HEK293T (cell line): ENCODE data around the gene BOLL.

Experiments
- CTCF ChIA-PET: fragments of 350-600 bp; formaldehyde crosslinking; extraction: SDS; loops from one replicate; lab custom pipeline; 2021; ENCODE audit warnings: antibody characterized with exemption, inconsistent platforms; lab: Yijun Ruan, JAX
- POLR2A ChIA-PET: fragments of 350-600 bp; formaldehyde crosslinking; extraction: SDS; loops from one replicate; lab custom pipeline; 2020; ENCODE audit warnings: antibody characterized with exemption, inconsistent platforms; lab: Yijun Ruan, JAX
- DNase-seq: peaks from one replicate; pipeline ENCODE4 v3.0.0; 2012; ENCODE audit warnings: mixed read lengths; ENCODE audit errors: extremely low spot score
- ARNT ChIP-seq: fragments of 450-650 bp; IDR thresholded peaks from 2 replicates; pipeline ENCODE4 v1.6.1; 2017; ENCODE audit warnings: mild to moderate bottlenecking
- BHLHE40 ChIP-seq: fragments of 450-650 bp; IDR thresholded peaks from 2 replicates; pipeline ENCODE4 v1.6.1; 2016; ENCODE audit warnings: mild to moderate bottlenecking, moderate library complexity, borderline replicate concordance
- CTBP1 ChIP-seq: fragments of 450-650 bp; IDR thresholded peaks from 2 replicates; pipeline ENCODE4 v1.6.1; 2016; ENCODE audit warnings: borderline replicate concordance
- ELF4 ChIP-seq: fragments of 450-650 bp; IDR thresholded peaks from 2 replicates; pipeline ENCODE4 v1.6.1; 2017; ENCODE audit warnings: antibody characterized with exemption
- FOXA1 ChIP-seq: fragments of 450-650 bp; IDR thresholded peaks from 2 replicates; pipeline ENCODE4 v1.6.1; 2016; ENCODE audit warnings: mild to moderate bottlenecking
- FOXK2 ChIP-seq: fragments of 450-650 bp; IDR thresholded peaks from 2 replicates; pipeline ENCODE4 v1.6.1; 2016; ENCODE audit warnings: mild to moderate bottlenecking
- FOXM1 ChIP-seq: fragments of 450-650 bp; IDR thresholded peaks from 2 replicates; pipeline ENCODE4 v1.6.1; 2017; ENCODE audit warnings: mild to moderate bottlenecking, borderline replicate concordance
- HDGF ChIP-seq: fragments of 450-650 bp; IDR thresholded peaks from 2 replicates; pipeline ENCODE4 v1.6.1; 2017; ENCODE audit warnings: antibody characterized with exemption, borderline replicate concordance
- L3MBTL2 ChIP-seq: fragments of 450-650 bp; conservative IDR thresholded peaks from 2 replicates; pipeline ENCODE4 v1.6.1; 2016; ENCODE audit warnings: mild to moderate bottlenecking
- LEF1 ChIP-seq: fragments of 450-650 bp; IDR thresholded peaks from 2 replicates; pipeline ENCODE4 v1.6.1; 2017; ENCODE audit warnings: mild to moderate bottlenecking, borderline replicate concordance
- NFRKB ChIP-seq: fragments of 450-650 bp; IDR thresholded peaks from 2 replicates; pipeline ENCODE4 v1.6.1; 2016; ENCODE audit warnings: mild to moderate bottlenecking, moderate library complexity
- SP1 ChIP-seq: fragments of 450-650 bp; IDR thresholded peaks from 2 replicates; pipeline ENCODE4 v1.6.1; 2017
- SUZ12 ChIP-seq: fragments of 450-650 bp; IDR thresholded peaks from 2 replicates; pipeline ENCODE4 v1.6.1; 2016; ENCODE audit warnings: mild to moderate bottlenecking
- TARDBP ChIP-seq: fragments of 450-650 bp; IDR thresholded peaks from 2 replicates; pipeline ENCODE4 v1.6.1; 2016
- ZNF384 ChIP-seq: fragments of 450-650 bp; IDR thresholded peaks from 2 replicates; pipeline ENCODE4 v1.6.1; 2016
- TF ChIP-seq, protein P1 (sequence below): fragments of 450-650 bp; IDR thresholded peaks from 2 replicates; pipeline ENCODE4 v1.6.1; 2016

BOLL gene

DNA sequence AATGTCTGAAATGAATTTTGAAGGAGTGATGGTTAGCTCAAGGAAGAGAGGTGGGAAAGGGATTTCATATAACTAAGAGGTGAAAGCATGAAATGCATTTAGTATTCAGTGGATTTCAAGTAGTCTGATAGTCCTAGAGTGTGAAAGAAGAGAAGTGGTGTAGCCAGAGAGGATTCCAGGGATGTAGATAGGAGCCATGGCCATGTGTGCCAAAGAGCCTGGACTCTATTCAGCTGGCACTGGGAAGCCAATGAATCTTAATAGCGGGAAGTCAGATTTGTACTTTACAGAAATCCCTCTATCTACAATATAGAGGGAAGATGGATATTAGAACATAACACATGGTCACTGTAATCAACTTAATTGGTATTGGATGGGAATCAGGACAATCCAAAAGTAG lies 8.3 kb upstream of the BOLL start:
- DNase-seq, result no peak
- ChIA-PET POLR2A (no interaction called here), CTCF (no interaction called here)
- no peak for TF ChIP-seq ZNF384
- TF ChIP-seq, protein P1, sequence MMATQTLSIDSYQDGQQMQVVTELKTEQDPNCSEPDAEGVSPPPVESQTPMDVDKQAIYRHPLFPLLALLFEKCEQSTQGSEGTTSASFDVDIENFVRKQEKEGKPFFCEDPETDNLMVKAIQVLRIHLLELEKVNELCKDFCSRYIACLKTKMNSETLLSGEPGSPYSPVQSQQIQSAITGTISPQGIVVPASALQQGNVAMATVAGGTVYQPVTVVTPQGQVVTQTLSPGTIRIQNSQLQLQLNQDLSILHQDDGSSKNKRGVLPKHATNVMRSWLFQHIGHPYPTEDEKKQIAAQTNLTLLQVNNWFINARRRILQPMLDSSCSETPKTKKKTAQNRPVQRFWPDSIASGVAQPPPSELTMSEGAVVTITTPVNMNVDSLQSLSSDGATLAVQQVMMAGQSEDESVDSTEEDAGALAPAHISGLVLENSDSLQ, result no peak
- no peak for TF ChIP-seq SP1
- no peak for TF ChIP-seq FOXK2
- TF ChIP-seq ARNT, result no peak
- no peak for TF ChIP-seq L3MBTL2
- no peak for TF ChIP-seq CTBP1
- TF ChIP-seq NFRKB, result no peak
- TF ChIP-seq HDGF, result no peak
- TF ChIP-seq LEF1, result no peak
- no peak for TF ChIP-seq BHLHE40

DNA sequence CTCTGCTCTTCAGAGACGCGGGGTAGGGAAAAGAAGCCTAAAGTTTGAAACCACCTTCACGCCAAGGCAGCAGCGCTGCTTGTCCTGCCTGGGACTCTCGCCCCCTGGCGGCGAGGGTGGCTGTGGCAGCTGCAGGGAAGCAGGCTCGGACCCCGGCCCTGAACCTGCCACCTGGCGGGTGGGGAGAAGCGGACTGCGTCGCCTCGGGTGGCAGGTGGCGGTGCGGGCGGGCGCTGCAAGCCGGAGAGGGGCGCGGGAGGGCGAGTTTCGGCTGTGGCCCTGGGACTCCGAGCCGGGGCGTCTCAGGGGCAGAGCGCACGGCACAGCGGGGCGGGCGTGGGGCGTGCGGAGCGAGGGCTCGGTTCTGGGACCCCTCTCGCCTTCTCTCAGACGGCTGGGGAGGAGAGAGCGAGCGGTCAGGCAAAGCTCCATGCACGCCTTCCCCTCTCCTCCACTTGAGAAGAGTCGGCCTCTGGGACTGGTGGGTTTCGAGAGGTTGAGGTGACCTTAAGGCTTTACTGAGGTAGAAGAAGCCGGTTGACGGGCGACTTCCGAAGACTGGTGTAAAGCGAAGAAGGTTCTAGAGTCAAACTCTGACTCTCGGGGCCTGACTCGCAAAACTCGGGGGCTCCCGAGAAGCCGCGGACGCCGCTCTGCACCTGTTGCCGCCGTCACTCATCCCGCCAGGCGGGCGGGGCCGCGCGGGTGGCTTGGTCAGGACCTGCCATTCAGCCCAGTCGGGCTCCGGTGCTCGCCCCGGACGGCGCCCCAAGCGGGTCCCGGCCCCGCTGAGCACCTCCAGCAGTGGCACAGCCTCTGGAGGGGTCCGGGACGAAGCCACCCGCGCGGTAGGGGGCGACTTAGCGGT lies 1.1 kb upstream of the BOLL start:
- no peak for TF ChIP-seq FOXA1
- no peak for TF ChIP-seq L3MBTL2
- DNase-seq, result no peak
- CTCF ChIA-PET, result no interaction called here
- POLR2A ChIA-PET, result no interaction called here

DNA sequence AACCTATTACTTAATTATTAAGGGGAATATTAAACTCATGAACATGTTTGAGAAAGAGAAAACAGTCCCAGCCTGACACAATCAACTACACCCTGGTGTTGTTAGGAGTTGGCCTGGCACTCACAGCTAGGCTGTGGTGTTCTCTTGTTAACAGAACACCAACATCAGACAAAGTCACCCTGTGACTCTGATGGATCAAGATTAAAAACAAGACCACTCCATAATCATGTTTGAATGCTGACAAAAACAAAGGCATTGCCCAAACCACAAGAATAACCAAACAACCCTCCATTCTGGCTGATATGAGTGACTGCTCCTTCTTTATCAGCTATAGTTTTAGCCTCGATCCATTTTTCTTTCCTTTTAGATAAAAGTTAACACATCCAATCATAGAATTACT lies 3.0 kb downstream of the BOLL start:
- POLR2A ChIA-PET, result no interaction called here
- TF ChIP-seq FOXM1, result no peak
- no peak for TF ChIP-seq BHLHE40
- TF ChIP-seq ELF4, result no peak
- no peak for TF ChIP-seq ARNT
- no peak for TF ChIP-seq L3MBTL2
- TF ChIP-seq NFRKB, result no peak
- no peak for TF ChIP-seq FOXK2
- no peak for TF ChIP-seq SUZ12
- TF ChIP-seq LEF1, result no peak
- TF ChIP-seq, protein P1, result no peak
- no peak for TF ChIP-seq FOXA1
- TF ChIP-seq SP1, result no peak
- TF ChIP-seq CTBP1, result no peak
- no peak for DNase-seq
- CTCF ChIA-PET, result no interaction called here

DNA sequence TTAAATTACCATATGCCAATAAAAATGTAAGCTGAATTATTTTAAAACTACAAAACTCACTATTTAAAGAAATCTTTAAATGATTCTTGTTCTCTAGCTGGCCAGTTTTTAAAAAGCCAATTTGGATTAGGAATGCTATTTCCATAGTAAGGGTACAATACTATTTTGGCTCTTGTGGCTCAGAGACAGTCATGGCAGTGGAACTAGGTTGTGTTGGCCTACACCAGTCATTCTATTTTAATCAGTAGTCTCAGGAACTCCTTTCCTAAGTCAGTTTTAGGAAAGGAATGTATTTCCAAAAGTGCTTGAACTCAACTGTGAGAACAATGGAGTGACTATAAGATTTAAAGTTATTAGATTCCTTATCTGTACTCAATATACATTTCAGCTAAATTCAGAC lies 5.9 kb downstream of the BOLL start:
- no peak for DNase-seq
- ChIA-PET POLR2A (no interaction called here), CTCF (no interaction called here)
- TF ChIP-seq ZNF384 (no peak), SUZ12 (no peak), LEF1 (no peak), ELF4 (no peak), BHLHE40 (no peak)
- TF ChIP-seq, protein P1, result no peak

DNA sequence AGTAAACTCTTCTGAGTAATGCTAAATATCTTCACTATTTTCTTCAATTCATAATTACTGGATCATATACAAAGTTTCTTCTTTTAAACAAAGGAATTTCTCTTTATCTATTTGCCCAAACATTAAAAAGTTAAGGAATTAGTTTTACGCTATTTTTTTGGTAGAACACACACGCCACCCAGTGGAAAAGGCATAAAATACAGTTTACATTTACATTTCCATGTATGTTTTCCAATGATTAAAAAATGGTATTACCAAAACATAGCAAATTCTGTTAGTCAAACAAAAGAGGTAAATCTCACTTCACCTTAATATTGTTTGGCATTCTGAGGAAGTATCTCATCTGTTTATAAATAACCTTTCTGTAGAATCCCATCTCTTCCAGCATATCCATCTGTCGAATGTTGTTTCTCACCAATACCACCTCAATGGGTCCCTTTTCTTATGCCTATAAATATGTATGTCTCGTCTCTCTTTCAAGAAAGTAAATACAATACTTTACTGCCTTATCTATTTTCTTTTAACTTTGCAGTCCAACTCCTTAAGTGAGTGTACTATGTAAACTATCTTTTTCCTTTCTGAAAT lies 7.2 kb downstream of the BOLL start:
- no peak for DNase-seq
- TF ChIP-seq HDGF, result no peak
- TF ChIP-seq CTBP1, result no peak
- TF ChIP-seq TARDBP, result no peak
- no peak for TF ChIP-seq ELF4
- no peak for TF ChIP-seq BHLHE40
- TF ChIP-seq, protein P1, result no peak
- TF ChIP-seq L3MBTL2, result no peak
- TF ChIP-seq SP1, result no peak
- TF ChIP-seq FOXA1, result no peak
- TF ChIP-seq FOXK2, result no peak
- TF ChIP-seq LEF1, result no peak
- no peak for TF ChIP-seq FOXM1
- TF ChIP-seq ZNF384, result no peak
- no peak for TF ChIP-seq SUZ12
- TF ChIP-seq ARNT, result no peak
- ChIA-PET CTCF (interaction anchor here (0.6 to 0.7 kb wide), 2 partner anchors 836 to 1477 kb away, joined by 3 read pairs; no protein-coding TSS in a partner anchor), POLR2A (no interaction called here)

DNA sequence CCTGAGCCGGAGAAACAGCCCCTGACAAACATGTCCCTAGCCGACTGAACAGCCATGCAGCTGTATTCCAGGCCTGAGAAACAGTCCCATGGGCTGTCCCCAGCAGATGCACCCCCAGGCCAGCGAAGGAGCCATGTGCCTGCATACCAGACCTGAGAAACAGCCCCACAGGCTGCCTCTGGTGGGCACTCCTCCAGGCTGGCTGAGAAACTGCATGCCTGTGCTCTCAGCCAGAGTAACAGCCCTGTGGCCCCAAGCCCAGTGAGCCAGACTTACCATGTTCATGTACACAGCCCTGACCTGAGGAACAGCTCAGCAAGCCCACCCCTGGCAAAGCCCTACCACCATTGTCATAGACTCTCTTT lies 24.8 kb downstream of the BOLL start:
- POLR2A ChIA-PET, result no interaction called here
- CTCF ChIA-PET, result interaction anchor here (0.6 kb wide), 1 partner anchor 53 kb away, joined by 3 read pairs; no protein-coding TSS in a partner anchor
- no peak for TF ChIP-seq FOXM1
- TF ChIP-seq ZNF384, result no peak
- TF ChIP-seq LEF1, result no peak
- TF ChIP-seq, protein P1, result no peak
- no peak for TF ChIP-seq BHLHE40
- TF ChIP-seq L3MBTL2, result no peak
- no peak for TF ChIP-seq SUZ12
- no peak for TF ChIP-seq ELF4
- no peak for TF ChIP-seq ARNT
- TF ChIP-seq FOXK2, result no peak
- no peak for TF ChIP-seq FOXA1
- TF ChIP-seq SP1, result no peak
- TF ChIP-seq CTBP1, result no peak
- no peak for TF ChIP-seq NFRKB
- no peak for TF ChIP-seq HDGF
- TF ChIP-seq TARDBP, result no peak
- no peak for DNase-seq
